ENCODE measurements around the gene PBX3.

PBX3 gene

DNA sequence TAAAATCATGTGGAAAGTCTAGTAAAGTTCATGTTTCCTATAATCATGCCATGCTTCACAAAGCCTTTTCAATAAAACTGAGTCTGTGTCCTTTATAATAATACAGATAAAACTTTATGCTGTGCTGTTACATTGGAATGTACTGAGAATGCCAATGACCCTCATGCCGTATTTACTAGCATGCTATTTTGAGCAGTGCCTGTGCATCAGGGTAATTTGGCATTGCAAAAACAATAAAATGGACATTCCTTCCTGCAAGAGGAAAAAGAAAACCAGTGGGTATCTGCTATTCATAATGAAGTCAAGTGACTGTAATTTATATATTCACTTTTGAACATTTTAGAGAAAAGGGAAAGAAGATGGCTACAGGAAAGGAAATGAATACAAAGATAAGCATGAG is 159.0 kb downstream of the PBX3 start:
- Histone ChIP-seq H3K9me3 (no peaks in the 10 kb centered on the region), H3K4me1 (peaks cover 39% of the 10 kb centered on the region), H3K4me3 (no peak overlapping the region), H3K36me3 (replicated peaks) (no peaks in the 10 kb centered on the region), H3K27me3 (ENCODE audit: low read depth) (no peaks in the 10 kb centered on the region)
- no peak for DNase-seq (ENCODE audit: low spot score in 2 of 2)
- in situ Hi-C loops (cut with MboI; ENCODE audit: low sequenced_read_pairs) = no loop called here

DNA sequence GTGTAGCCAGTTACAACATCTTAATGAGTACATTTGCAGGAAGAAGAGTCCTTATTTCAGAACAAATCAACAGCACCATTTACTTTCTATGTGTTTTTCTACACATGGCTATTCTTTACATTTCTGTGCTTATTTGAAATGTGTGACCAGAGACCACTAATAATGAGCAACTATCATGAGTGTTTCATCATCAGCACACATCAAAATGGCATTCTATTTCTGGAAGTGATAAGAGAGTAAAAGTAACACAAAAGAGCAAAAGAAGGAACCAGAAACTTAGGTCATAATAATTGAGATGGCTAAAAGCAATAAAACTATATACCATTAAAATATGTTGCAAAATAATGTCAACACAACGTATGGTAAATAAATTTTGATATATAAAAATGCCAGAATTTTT is 159.7 kb downstream of the PBX3 start:
- in situ Hi-C loops (cut with MboI; ENCODE audit: low sequenced_read_pairs) = no loop called here
- Histone ChIP-seq H3K36me3 (replicated peaks) (no peaks in the 10 kb centered on the region), H3K4me1 (peaks cover 46% of the 10 kb centered on the region), H3K27me3 (ENCODE audit: low read depth) (no peaks in the 10 kb centered on the region), H3K9me3 (no peaks in the 10 kb centered on the region), H3K4me3 (no peak overlapping the region)
- no peak for DNase-seq (ENCODE audit: low spot score in 2 of 2)

DNA sequence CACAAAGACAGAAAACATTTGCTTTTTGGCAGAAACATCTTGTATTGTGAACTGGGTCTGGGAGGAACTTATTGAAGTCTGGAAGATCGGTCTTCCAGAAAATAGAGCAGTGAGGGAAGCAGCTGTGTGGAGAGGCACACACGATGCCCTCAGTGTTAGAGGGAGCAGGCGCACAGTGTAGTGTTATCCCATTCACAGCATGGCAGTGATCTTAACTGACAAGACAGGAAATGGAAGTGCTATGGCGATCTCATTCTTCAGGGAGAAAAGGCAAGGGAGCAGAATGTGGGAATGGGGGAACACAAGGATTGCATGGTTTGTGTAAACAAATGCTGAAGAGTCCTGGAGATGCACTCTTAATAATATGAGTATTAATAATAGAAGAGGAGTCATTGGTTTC is 161.0 kb downstream of the PBX3 start:
- in situ Hi-C loops (cut with MboI; ENCODE audit: low sequenced_read_pairs) = no loop called here

DNA sequence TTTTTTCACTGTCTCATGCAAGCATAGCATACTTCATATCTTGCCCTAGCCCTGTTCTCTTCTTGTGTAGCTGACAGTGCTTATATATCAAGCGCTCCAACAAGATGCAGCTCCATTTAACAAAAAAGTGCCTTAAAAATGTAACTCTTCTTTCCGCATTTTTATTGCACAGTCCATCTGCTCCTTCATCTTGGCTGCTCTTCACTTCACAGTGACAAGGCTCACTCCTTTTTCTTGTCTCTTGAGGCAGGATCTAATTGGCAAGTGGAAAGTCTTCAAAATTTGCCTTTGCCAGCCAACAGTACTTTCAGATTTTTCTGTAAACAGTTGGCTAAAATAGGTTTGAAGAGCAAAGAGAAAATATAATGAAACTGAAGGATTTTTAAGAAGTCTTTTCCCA is 161.8 kb downstream of the PBX3 start:
- Histone ChIP-seq H3K9me3 (no peaks in the 10 kb centered on the region), H3K27me3 (ENCODE audit: low read depth) (no peaks in the 10 kb centered on the region), H3K4me1 (peaks cover 45% of the 10 kb centered on the region), H3K4me3 (no peak overlapping the region), H3K36me3 (replicated peaks) (no peaks in the 10 kb centered on the region)
- DNase-seq (ENCODE audit: low spot score in 2 of 2) = no peak
- in situ Hi-C loops (cut with MboI; ENCODE audit: low sequenced_read_pairs) = no loop called here

More for the DNA sequence above, 161.0 kb downstream of the PBX3 start:
- Histone ChIP-seq H3K4me1 (peaks cover 48% of the 10 kb centered on the region), H3K9me3 (no peaks in the 10 kb centered on the region), H3K36me3 (replicated peaks) (no peaks in the 10 kb centered on the region), H3K27me3 (ENCODE audit: low read depth) (no peaks in the 10 kb centered on the region), H3K4me3 (no peak overlapping the region)
- no peak for DNase-seq (ENCODE audit: low spot score in 2 of 2)

DNA sequence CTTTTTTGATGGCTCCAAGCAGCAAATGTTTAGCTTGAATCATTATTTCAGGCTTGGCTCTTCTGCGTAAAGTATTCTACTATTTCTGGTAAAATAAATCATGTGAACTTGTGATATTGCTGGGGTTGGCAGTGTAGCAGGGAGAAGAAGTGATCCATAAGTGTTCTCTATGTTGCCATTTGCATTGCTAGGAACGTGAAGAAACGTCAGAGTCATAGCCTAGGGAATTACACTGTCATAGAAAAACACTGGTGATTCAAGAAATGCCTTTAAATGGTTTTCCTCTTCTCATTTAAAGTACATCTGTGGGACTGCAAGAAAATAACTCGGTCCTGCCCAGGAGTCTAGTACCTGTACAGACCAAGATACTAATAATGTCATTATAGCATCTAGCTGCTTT is 162.3 kb downstream of the PBX3 start:
- Histone ChIP-seq H3K27me3 (ENCODE audit: low read depth) (no peaks in the 10 kb centered on the region), H3K36me3 (replicated peaks) (no peaks in the 10 kb centered on the region), H3K4me3 (no peak overlapping the region), H3K4me1 (peaks cover 40% of the 10 kb centered on the region), H3K9me3 (no peaks in the 10 kb centered on the region)
- DNase-seq (ENCODE audit: low spot score in 2 of 2) = no peak
- in situ Hi-C loops (cut with MboI; ENCODE audit: low sequenced_read_pairs) = no loop called here

DNA sequence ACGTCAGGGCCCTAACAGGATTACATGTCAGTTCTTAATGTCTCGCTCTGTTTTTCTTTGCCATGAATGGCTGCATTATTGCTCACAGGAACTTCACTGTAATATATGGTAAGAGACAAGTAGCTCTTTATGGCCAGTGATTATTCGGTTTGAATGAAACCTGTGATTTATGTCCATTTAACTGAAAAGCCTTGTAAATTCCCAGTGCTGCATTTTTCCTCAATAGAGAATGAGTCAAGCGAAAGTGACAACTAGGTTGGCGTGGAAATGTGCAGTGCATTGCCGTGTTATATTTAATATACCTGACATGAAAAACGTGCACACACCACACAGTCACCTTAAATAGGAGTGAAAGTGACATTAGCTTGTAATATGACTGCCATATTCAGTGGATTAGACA is 163.1 kb downstream of the PBX3 start:
- peaks cover 37% of the 10 kb centered on the region for H3K4me1 ChIP-seq
- H3K27me3 ChIP-seq (ENCODE audit: low read depth) = no peaks in the 10 kb centered on the region
- H3K36me3 ChIP-seq (replicated peaks) = no peaks in the 10 kb centered on the region
- in situ Hi-C loops (cut with MboI; ENCODE audit: low sequenced_read_pairs) = no loop called here
- peak; percentile 37 to 84 for DNase-seq (ENCODE audit: low spot score in 2 of 2)
- H3K9me3 ChIP-seq = no peaks in the 10 kb centered on the region
- no peak overlapping the region for H3K4me3 ChIP-seq

DNA sequence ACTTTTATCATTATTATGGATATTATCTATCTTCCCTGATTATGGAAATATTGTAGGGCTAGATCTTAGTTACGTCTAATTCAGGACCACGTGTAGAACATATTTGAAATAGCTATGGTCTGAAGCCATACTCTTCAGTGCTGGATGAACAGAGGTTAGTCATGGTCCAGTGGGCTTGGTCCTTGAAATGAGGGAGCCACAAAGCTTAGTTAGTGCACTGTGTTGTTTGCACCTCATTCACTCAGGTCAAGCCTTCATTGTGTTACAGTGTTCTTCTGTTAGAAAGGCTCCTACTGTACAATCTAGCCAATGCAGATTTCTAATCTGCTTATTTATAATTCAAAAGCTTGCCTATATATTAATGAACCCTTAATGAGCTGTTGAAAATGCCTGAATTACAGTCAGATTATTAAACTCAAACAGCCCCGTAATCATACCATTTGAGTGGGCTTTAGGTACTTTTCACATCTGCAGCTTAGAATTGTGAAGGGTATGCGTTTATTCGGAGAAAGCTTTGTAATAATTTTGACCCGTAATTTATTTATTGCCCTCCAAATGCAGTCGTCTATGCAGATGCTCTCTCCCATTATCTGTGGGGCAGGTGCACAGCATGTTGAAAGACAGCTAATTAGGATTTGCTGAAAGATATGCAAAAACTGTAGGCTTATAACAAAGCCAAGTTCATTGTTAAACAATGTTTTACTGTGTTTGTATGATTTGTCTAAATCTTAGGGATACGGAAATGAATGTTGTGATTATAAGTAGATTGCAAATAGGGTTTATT is 164.9 kb downstream of the PBX3 start:
- peaks cover 37% of the 10 kb centered on the region for H3K4me1 ChIP-seq
- no peaks in the 10 kb centered on the region for H3K27me3 ChIP-seq (ENCODE audit: low read depth)
- no peaks in the 10 kb centered on the region for H3K9me3 ChIP-seq
- no peaks in the 10 kb centered on the region for H3K36me3 ChIP-seq (replicated peaks)
- DNase-seq (ENCODE audit: low spot score in 2 of 2) = peak; percentile 59 to 75
- no peak overlapping the region for H3K4me3 ChIP-seq
- in situ Hi-C loops (cut with MboI; ENCODE audit: low sequenced_read_pairs) = no loop called here

DNA sequence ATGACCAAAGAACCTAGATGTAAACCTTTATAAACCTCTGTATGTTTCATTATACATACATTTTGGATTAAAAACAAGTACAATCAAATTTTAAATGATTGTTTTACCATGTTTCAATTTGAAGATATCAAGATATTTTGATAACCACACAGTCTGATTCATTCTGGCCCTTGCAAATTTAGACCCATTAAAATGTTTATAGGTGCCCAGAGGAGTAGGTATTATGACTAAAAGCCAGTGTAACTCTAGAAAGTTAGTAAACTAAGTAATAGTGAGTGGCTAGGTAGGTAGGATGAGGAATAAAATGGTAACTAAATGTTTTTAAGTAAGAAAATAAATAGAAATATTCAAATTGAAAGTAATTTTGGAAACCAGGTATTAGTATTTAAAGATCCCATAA is 165.5 kb downstream of the PBX3 start:
- H3K9me3 ChIP-seq = no peaks in the 10 kb centered on the region
- DNase-seq (ENCODE audit: low spot score in 2 of 2) = no peak
- H3K36me3 ChIP-seq (replicated peaks) = no peaks in the 10 kb centered on the region
- H3K27me3 ChIP-seq (ENCODE audit: low read depth) = no peaks in the 10 kb centered on the region
- no peak overlapping the region for H3K4me3 ChIP-seq
- H3K4me1 ChIP-seq = peaks cover 37% of the 10 kb centered on the region
- in situ Hi-C loops (cut with MboI; ENCODE audit: low sequenced_read_pairs) = no loop called here

DNA sequence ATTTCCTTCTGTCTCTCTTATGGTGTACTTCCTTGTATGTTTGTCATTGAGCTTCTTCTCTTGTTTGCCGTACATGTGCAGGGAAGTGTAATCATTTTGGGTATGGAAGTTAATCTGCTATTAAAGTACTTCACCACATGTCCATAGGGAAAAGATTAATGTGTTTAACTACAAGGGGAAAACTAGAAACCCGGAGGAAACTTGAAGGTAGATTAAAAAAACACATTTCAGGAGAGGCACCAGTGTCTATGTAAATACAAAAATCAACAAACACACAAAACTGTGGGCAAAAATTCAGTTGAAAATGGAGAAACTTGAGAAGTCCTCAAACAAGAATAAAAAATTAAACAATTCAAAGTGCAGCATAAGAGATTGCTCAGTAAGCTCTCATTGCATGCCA is 166.4 kb downstream of the PBX3 start:
- Histone ChIP-seq H3K4me1 (peaks cover 37% of the 10 kb centered on the region), H3K27me3 (ENCODE audit: low read depth) (no peaks in the 10 kb centered on the region), H3K9me3 (no peaks in the 10 kb centered on the region), H3K36me3 (replicated peaks) (no peaks in the 10 kb centered on the region), H3K4me3 (no peak overlapping the region)
- in situ Hi-C loops (cut with MboI; ENCODE audit: low sequenced_read_pairs) = no loop called here
- DNase-seq (ENCODE audit: low spot score in 2 of 2) = no peak

DNA sequence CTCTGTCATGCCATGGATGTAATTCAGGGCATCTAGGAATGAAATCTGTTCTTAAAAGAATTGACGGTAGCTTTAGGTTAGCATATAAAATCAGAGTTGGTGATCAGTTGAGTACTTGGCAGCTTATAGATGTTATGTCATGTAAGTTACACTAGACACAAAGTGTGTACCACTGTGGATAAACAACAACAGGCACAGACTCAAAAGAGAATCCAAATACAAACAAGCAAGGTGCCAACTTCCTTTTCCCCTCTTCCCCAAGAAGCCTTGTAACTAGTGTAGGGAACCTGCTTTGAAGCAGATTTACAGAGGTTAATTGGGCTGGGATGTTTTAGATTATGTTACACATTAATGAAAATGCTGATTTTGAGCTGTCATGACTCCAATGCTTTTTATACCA is 167.2 kb downstream of the PBX3 start:
- Histone ChIP-seq H3K4me3 (no peak overlapping the region), H3K36me3 (replicated peaks) (no peaks in the 10 kb centered on the region), H3K27me3 (ENCODE audit: low read depth) (no peaks in the 10 kb centered on the region), H3K9me3 (no peaks in the 10 kb centered on the region), H3K4me1 (peaks cover 35% of the 10 kb centered on the region)
- no peak for DNase-seq (ENCODE audit: low spot score in 2 of 2)
- in situ Hi-C loops (cut with MboI; ENCODE audit: low sequenced_read_pairs) = no loop called here

DNA sequence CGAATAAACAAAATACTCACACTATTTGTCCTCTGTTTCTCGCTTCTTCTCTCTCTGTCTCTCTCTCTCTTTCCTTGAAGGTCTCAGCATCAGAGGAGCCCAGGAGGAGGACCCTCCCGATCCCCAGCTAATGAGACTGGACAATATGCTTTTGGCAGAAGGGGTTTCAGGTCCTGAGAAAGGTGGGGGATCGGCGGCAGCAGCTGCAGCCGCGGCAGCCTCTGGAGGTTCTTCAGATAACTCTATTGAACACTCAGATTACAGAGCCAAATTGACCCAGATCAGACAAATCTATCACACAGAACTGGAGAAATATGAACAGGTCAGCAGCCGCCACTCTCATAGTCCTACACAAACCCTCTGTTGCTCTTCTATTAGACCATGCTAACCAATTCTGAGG is 168.4 kb downstream of the PBX3 start:
- in situ Hi-C loops (cut with MboI; ENCODE audit: low sequenced_read_pairs) = no loop called here
- Histone ChIP-seq H3K27me3 (ENCODE audit: low read depth) (no peaks in the 10 kb centered on the region), H3K9me3 (no peaks in the 10 kb centered on the region), H3K4me1 (peaks cover 25% of the 10 kb centered on the region), H3K4me3 (no peak overlapping the region), H3K36me3 (replicated peaks) (no peaks in the 10 kb centered on the region)
- DNase-seq (ENCODE audit: low spot score in 2 of 2) = no peak

DNA sequence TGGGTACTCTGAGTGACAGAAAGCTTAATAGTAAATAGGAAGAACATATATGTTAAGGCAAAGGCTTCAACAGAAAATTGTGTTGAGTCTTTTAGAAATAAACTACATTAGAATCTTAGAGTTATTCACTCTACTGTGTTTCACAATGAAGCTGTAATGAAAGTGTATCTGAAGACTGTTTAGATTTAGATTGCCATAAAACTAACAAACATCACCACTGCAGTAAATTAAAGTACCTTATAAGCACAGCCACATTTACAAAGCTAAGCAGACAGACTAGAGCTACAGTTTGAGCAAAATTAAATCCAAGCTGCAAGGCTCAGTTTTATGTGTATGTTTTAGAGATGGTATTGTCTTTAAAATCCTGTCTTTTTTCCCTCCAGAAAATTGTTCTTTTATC is 172.4 kb downstream of the PBX3 start:
- DNase-seq (ENCODE audit: low spot score in 2 of 2) = no peak
- Histone ChIP-seq H3K27me3 (ENCODE audit: low read depth) (no peaks in the 10 kb centered on the region), H3K9me3 (no peaks in the 10 kb centered on the region), H3K36me3 (replicated peaks) (no peaks in the 10 kb centered on the region), H3K4me3 (no peak overlapping the region), H3K4me1 (no peaks in the 10 kb centered on the region)
- in situ Hi-C loops (cut with MboI; ENCODE audit: low sequenced_read_pairs) = no loop called here

DNA sequence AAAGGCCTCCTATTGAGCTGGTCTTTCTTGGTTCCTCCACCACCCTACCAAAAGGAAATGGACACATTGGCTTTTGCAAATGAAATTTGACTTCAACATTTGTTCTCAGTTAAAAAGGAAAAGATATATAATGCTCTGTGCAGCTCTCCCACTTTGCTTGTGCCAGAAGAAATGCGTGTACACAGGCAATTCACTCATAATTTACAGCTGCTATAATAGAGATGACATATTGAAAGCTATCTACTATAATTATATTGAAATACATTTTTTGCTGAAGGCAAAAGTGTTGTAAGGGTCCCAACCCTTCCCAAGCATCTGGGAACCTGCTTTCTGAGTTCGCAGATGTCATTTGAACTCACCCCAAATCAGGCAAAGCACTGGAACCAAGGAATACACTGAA is 173.2 kb downstream of the PBX3 start:
- no peak overlapping the region for H3K4me3 ChIP-seq
- H3K27me3 ChIP-seq (ENCODE audit: low read depth) = no peaks in the 10 kb centered on the region
- in situ Hi-C loops (cut with MboI; ENCODE audit: low sequenced_read_pairs) = no loop called here
- H3K36me3 ChIP-seq (replicated peaks) = no peaks in the 10 kb centered on the region
- no peak for DNase-seq (ENCODE audit: low spot score in 2 of 2)
- H3K4me1 ChIP-seq = no peaks in the 10 kb centered on the region
- H3K9me3 ChIP-seq = no peaks in the 10 kb centered on the region

DNA sequence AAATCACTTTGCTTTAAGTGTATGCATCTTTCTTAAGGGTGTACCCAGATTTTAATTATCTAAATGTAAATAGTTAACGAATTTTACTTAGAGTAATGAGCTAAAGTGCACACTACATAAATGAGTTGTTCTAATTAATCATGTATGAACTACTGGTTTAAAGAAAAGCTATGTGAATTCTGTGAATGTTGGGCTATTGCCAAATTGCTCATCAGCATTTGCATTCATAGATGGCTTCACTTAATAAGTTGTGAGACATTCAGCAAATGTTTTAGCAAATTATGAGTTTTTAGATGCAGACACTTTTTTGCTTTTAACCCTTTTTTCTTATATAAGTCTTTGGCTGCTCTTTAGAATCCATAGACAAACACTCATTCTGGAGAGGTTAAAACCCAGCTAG is 175.7 kb downstream of the PBX3 start:
- Histone ChIP-seq H3K9me3 (no peaks in the 10 kb centered on the region), H3K27me3 (ENCODE audit: low read depth) (no peaks in the 10 kb centered on the region), H3K36me3 (replicated peaks) (no peaks in the 10 kb centered on the region), H3K4me1 (no peaks in the 10 kb centered on the region), H3K4me3 (no peak overlapping the region)
- in situ Hi-C loops (cut with MboI; ENCODE audit: low sequenced_read_pairs) = no loop called here
- DNase-seq (ENCODE audit: low spot score in 2 of 2) = no peak

DNA sequence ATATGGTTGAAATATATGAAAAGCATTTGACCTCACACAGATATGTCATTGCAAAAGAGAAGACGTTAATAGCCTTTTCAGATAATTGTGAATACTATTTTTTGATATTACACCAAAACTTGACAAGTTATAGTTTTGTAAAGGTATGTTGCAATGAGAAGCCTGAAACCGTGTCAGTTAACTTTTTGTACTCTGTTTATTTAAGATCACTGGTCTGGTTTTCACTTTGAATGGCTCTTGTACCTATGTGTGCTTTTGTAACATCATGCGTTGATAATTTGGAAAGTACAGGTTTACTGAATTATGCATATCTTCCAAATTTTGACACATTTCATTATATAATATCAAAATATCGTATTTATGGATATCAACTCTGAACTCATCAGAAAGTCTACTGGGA is 177.2 kb downstream of the PBX3 start:
- H3K4me3 ChIP-seq = no peak overlapping the region
- in situ Hi-C loops (cut with MboI; ENCODE audit: low sequenced_read_pairs) = no loop called here
- H3K4me1 ChIP-seq = peaks cover 3% of the 10 kb centered on the region
- H3K27me3 ChIP-seq (ENCODE audit: low read depth) = no peaks in the 10 kb centered on the region
- DNase-seq (ENCODE audit: low spot score in 2 of 2) = no peak
- no peaks in the 10 kb centered on the region for H3K36me3 ChIP-seq (replicated peaks)
- no peaks in the 10 kb centered on the region for H3K9me3 ChIP-seq

Measured in HAP-1 (cell line).